ENCODE data around the gene P2RY8.
"Not testable (repeated sequence)": the region's sequence is repeated elsewhere in the genome, so short reads cannot be mapped to it uniquely, and the experiment has no call there.

Gene P2RY8

GRCh38 chrX:1577845-1578244 is 40.9 kb upstream of the P2RY8 start:
- DNase-seq: no peak
- H3K27me3 ChIP-seq (replicated peaks): no peaks in the 10 kb centered on the region
- in situ Hi-C loops (cut with HindIII; ENCODE audit: low pct_ligation_motif_present, low sequenced_read_pairs): no loop called here
- no peak overlapping the region for H3K27ac ChIP-seq
- H3K4me3 ChIP-seq (ENCODE audit: low read depth, low read length): no peak overlapping the region
- TF ChIP-seq CTCF (IDR thresholded peaks at IDR 0.05; ENCODE audit: low read depth, low read length, missing control alignments): no peak
- no peaks in the 10 kb centered on the region for H3K36me3 ChIP-seq (replicated peaks)

- DNase-seq: no peak
- Histone ChIP-seq H3K27me3 (replicated peaks) (no peaks in the 10 kb centered on the region), H3K4me3 (ENCODE audit: low read depth, low read length) (no peak overlapping the region), H3K36me3 (replicated peaks) (no peaks in the 10 kb centered on the region), H3K27ac (no peak overlapping the region)
- in situ Hi-C loops (cut with HindIII; ENCODE audit: low pct_ligation_motif_present, low sequenced_read_pairs): no loop called here
- no peak for TF ChIP-seq CTCF (IDR thresholded peaks at IDR 0.05; ENCODE audit: low read depth, low read length, missing control alignments)
Measured at GRCh38 chrX:1576201-1576992, 39.4 kb upstream of the P2RY8 start.

- H3K36me3 ChIP-seq (replicated peaks); DNase-seq; in situ Hi-C loops (cut with HindIII; ENCODE audit: low pct_ligation_motif_present, low sequenced_read_pairs); H3K4me3 ChIP-seq (ENCODE audit: low read depth, low read length); H3K27ac ChIP-seq; H3K27me3 ChIP-seq (replicated peaks): not testable (repeated sequence)
Measured at GRCh38 chrX:1574181-1574580, 37.2 kb upstream of the P2RY8 start.

GRCh38 chrX:1564750-1565683 is 28.0 kb upstream of the P2RY8 start:
- DNase-seq: no peak
- Histone ChIP-seq H3K4me3 (ENCODE audit: low read depth, low read length) (no peak overlapping the region), H3K27ac (no peak overlapping the region), H3K36me3 (replicated peaks) (no peaks in the 10 kb centered on the region), H3K27me3 (replicated peaks) (no peaks in the 10 kb centered on the region)
- no peak for TF ChIP-seq CTCF (IDR thresholded peaks at IDR 0.05; ENCODE audit: low read depth, low read length, missing control alignments)
- in situ Hi-C loops (cut with HindIII; ENCODE audit: low pct_ligation_motif_present, low sequenced_read_pairs): no loop called here

- DNase-seq; H3K4me3 ChIP-seq (ENCODE audit: low read depth, low read length); H3K27ac ChIP-seq; H3K27me3 ChIP-seq (replicated peaks); in situ Hi-C loops (cut with HindIII; ENCODE audit: low pct_ligation_motif_present, low sequenced_read_pairs); H3K36me3 ChIP-seq (replicated peaks): not testable (repeated sequence)
Measured at GRCh38 chrX:1564077-1564476, 27.1 kb upstream of the P2RY8 start.

- no peaks in the 10 kb centered on the region for H3K36me3 ChIP-seq (replicated peaks)
- no peak for TF ChIP-seq CTCF (IDR thresholded peaks at IDR 0.05; ENCODE audit: low read depth, low read length, missing control alignments)
- H3K4me3 ChIP-seq (ENCODE audit: low read depth, low read length): no peak overlapping the region
- H3K27ac ChIP-seq: no peak overlapping the region
- DNase-seq: no peak
- in situ Hi-C loops (cut with HindIII; ENCODE audit: low pct_ligation_motif_present, low sequenced_read_pairs): no loop called here
- no peaks in the 10 kb centered on the region for H3K27me3 ChIP-seq (replicated peaks)
Measured at GRCh38 chrX:1561164-1561563, 24.2 kb upstream of the P2RY8 start.
